DOHH2 (cell line): ENCODE data around the gene CTDSP1.

Experiments
- CTCF ChIP-seq: fragments of 200-600 bp; sonication (generic); IDR thresholded peaks from one replicate; pipeline ENCODE4 v1.5.1; 2014; ENCODE audit warnings: antibody characterized with exemption, mild to moderate bottlenecking, low read depth, low read length; ENCODE audit not compliant: poor library complexity, severe bottlenecking
- EZH2phosphoT487 ChIP-seq: fragments of 200-600 bp; sonication (generic); IDR thresholded peaks from 2 replicates; pipeline ENCODE4 v1.6.1; 2017; ENCODE audit warnings: borderline replicate concordance, mild to moderate bottlenecking, antibody characterized with exemption, low read length, moderate library complexity, mixed read lengths

GRCh38 chr2:218422403-218423086 is 22.9 kb downstream of the CTDSP1 start:
- TF ChIP-seq EZH2phosphoT487 = no peak
- no peak for TF ChIP-seq CTCF
